Stimulated activated CD8-positive, alpha-beta memory T cell treated with anti-CD3 and anti-CD28 coated beads, Interleukin-4, amount 100 ng/mL, for 4 hours (primary cell): ENCODE results near the gene PI4KA.
"Not testable (repeated sequence)": the region's sequence is repeated elsewhere in the genome, so short reads cannot be mapped to it uniquely, and the experiment has no call there.

Experiments
- DNase-seq, 2 donors: peaks; one replicate each; pipeline ENCODE4 v3.0.0-alpha.2; 2020; ENCODE audit warnings: low read depth in 2 of 2, low spot score in 1 of 2

The PI4KA gene

GRCh38 chr22:20779014-20779817 lies 79.4 kb downstream of the PI4KA start:
- DNase-seq: no peak

GRCh38 chr22:20777420-20778177 lies 81.0 kb downstream of the PI4KA start:
- DNase-seq: no peak

- DNase-seq: no peak
These were observed 81.8 kb downstream of the PI4KA start for GRCh38 chr22:20776624-20777405.

- no peak for DNase-seq
These were observed 83.2 kb downstream of the PI4KA start for GRCh38 chr22:20775342-20775895.

GRCh38 chr22:20774882-20775281 lies 83.7 kb downstream of the PI4KA start:
- no peak for DNase-seq

GRCh38 chr22:20773793-20774212 lies 84.8 kb downstream of the PI4KA start, which contains the start of gene SERPIND1:
SERPIND1 (plus strand) TSS chr22:20774113; CDS start chr22:20779313, 5,200 bp downstream.
- no peak for DNase-seq

- DNase-seq: no peak
These were observed 86.5 kb downstream of the PI4KA start for GRCh38 chr22:20771918-20772625.

- not testable (repeated sequence) for DNase-seq
These were observed 89.2 kb downstream of the PI4KA start for GRCh38 chr22:20769496-20769826.

GRCh38 chr22:20766530-20766929 lies 92.1 kb downstream of the PI4KA start:
- DNase-seq: no peak

GRCh38 chr22:20765938-20766337 lies 92.7 kb downstream of the PI4KA start:
- DNase-seq: no peak

GRCh38 chr22:20764729-20765128 lies 93.9 kb downstream of the PI4KA start:
- no peak for DNase-seq

GRCh38 chr22:20764471-20764720 lies 94.2 kb downstream of the PI4KA start:
- DNase-seq: no peak

- no peak for DNase-seq
These were observed 94.8 kb downstream of the PI4KA start for GRCh38 chr22:20763630-20764470.

GRCh38 chr22:20762233-20762796 lies 96.3 kb downstream of the PI4KA start:
- DNase-seq: no peak

- no peak for DNase-seq
These were observed 97.1 kb downstream of the PI4KA start for GRCh38 chr22:20761536-20761935.

- DNase-seq: no peak
These were observed 98.5 kb downstream of the PI4KA start for GRCh38 chr22:20760084-20760483.

GRCh38 chr22:20758688-20759087 lies 99.9 kb downstream of the PI4KA start:
- DNase-seq: no peak

- no peak for DNase-seq
These were observed 101.8 kb downstream of the PI4KA start for GRCh38 chr22:20756846-20757245.

- no peak for DNase-seq
These were observed 105.7 kb downstream of the PI4KA start for GRCh38 chr22:20752873-20753272.
